Endothelial cell of umbilical vein (primary cell): ENCODE results near the gene MACROD2. TPM values are rescaled to one million over a fixed set of nuclear protein-coding genes. Genes with fewer than 3 reads are reported as not detected.

Source experiments
- BruUV-seq: library from RNA; stranded (reverse); fragments of 400-500 nt; replicated peaks from 2 replicates; lab custom pipeline; 2021; lab: Mats Ljungman, UMichigan
- CTCF ChIA-PET: fragments of 300-600, 350-600 bp; sonication (Branson Sonifier 250); formaldehyde crosslinking; loops from one replicate; lab custom pipeline; 2021; ENCODE audit warnings: antibody characterized with exemption, inconsistent platforms; lab: Charles Lee
- POLR2A ChIA-PET: fragments of 300-600, 350-600 bp; sonication (Branson Sonifier 250); formaldehyde crosslinking; loops from one replicate; lab custom pipeline; 2021; ENCODE audit warnings: antibody characterized with exemption, inconsistent platforms; lab: Charles Lee
- DNase-seq: peaks from one replicate; pipeline ENCODE4 v3.0.0-alpha.2; 2011; ENCODE audit warnings: low read depth, low spot score
- FAIRE-seq: peaks from 2 replicates; lab custom pipeline; 2011; peaks lifted over from hg19 to GRCh38; lab: Jason Lieb, UNC
- H2AFZ ChIP-seq: 2 replicates; pipeline ENCODE4 v1.6.0; 2012; ENCODE audit warnings: low read depth, low read length, control low read depth, inconsistent platforms
- H3K27ac ChIP-seq: 2 replicates; pipeline ENCODE4 v1.5.1; 2011; ENCODE audit warnings: low read depth, mild to moderate bottlenecking, control low read depth, low read length, moderate library complexity; ENCODE audit not compliant: insufficient read depth
- H3K27me3 ChIP-seq, 2 experiments: 2 replicates each; pipeline versions ENCODE4 v1.6.0 to v1.6.1; 2011; ENCODE audit warnings: low read length in 2 of 2, mixed read lengths in 1 of 2; ENCODE audit not compliant: control insufficient read depth in 2 of 2, insufficient read depth in 2 of 2
- H3K36me3 ChIP-seq, 2 experiments: 2 replicates in 1 of 2; 3 replicates in 1 of 2; pipeline ENCODE4 v1.5.1; 2011; ENCODE audit warnings: low read length in 2 of 2, mild to moderate bottlenecking in 1 of 2, moderate library complexity in 1 of 2; ENCODE audit not compliant: control insufficient read depth in 2 of 2, insufficient read depth in 2 of 2; ENCODE audit errors: extremely low read depth in 1 of 2
- H3K4me1 ChIP-seq: 3 replicates; pipeline ENCODE4 v1.5.1; 2011; ENCODE audit warnings: mild to moderate bottlenecking, low read length; ENCODE audit not compliant: control insufficient read depth, insufficient read depth; ENCODE audit errors: extremely low read depth
- H3K4me2 ChIP-seq: 2 replicates; pipeline ENCODE4 v1.6.1; 2011; ENCODE audit warnings: low read length, control low read depth, mixed read lengths; ENCODE audit not compliant: insufficient read depth
- H3K4me3 ChIP-seq, 3 experiments: fragments of 200-600 bp in 1 of 3; sonication (generic), shearing (Covaris generic) in 1 of 3; replicated peaks in 1 of 3; 2 replicates each; pipeline ENCODE4 v1.5.1; 2011 to 2016; ENCODE audit warnings: control low read depth in 3 of 3, low read length in 3 of 3, mild to moderate bottlenecking in 2 of 3, inconsistent platforms in 1 of 3, low read depth in 1 of 3, moderate library complexity in 1 of 3; ENCODE audit not compliant: insufficient read depth in 1 of 3
- H3K79me2 ChIP-seq: 2 replicates; pipeline ENCODE4 v1.6.0; 2012; ENCODE audit warnings: low read length, inconsistent platforms; ENCODE audit not compliant: control insufficient read depth, insufficient read depth
- H3K9ac ChIP-seq: replicated peaks from 2 replicates; pipeline ENCODE3; 2011; ENCODE audit warnings: low read length, control low read depth; ENCODE audit not compliant: insufficient read depth; ENCODE audit errors: extremely low read depth
- H3K9me1 ChIP-seq: replicated peaks from 3 replicates; pipeline ENCODE4 v1.6.0; 2011; ENCODE audit warnings: mild to moderate bottlenecking, low read length; ENCODE audit not compliant: control insufficient read depth, insufficient read depth; ENCODE audit errors: extremely low read depth
- H3K9me3 ChIP-seq: replicated peaks from 2 replicates; pipeline ENCODE4 v1.5.1; 2012; ENCODE audit warnings: low read length, inconsistent platforms; ENCODE audit not compliant: control insufficient read depth, insufficient read depth
- H4K20me1 ChIP-seq: replicated peaks from 2 replicates; pipeline ENCODE3; 2011; ENCODE audit warnings: mild to moderate bottlenecking, low read length; ENCODE audit not compliant: control insufficient read depth, insufficient read depth; ENCODE audit errors: extremely low read depth
- EZH2 ChIP-seq: IDR thresholded peaks from 2 replicates; pipeline ENCODE4 v1.6.1; 2012; ENCODE audit warnings: borderline replicate concordance, low read depth, mild to moderate bottlenecking, moderate library complexity, low read length, inconsistent platforms; ENCODE audit not compliant: severe bottlenecking
- FOS ChIP-seq: IDR thresholded peaks from 2 replicates; pipeline ENCODE4 v1.6.1; 2011; ENCODE audit warnings: mild to moderate bottlenecking, low read length, moderate library complexity, borderline replicate concordance; ENCODE audit not compliant: insufficient read depth
- JUN ChIP-seq: IDR thresholded peaks from 2 replicates; pipeline ENCODE4 v1.6.1; 2011; ENCODE audit warnings: borderline replicate concordance, low read depth; ENCODE audit not compliant: insufficient read length, insufficient read depth
- MYC ChIP-seq: IDR thresholded peaks from one replicate; pipeline ENCODE4 v1.6.1; 2011; ENCODE audit warnings: mild to moderate bottlenecking, low read depth, low read length
- POLR2A ChIP-seq: IDR thresholded peaks from 2 replicates; pipeline ENCODE4 v1.6.1; 2012; ENCODE audit warnings: low read depth, mild to moderate bottlenecking, control low read depth, low read length
- POLR2AphosphoS5 ChIP-seq: IDR thresholded peaks from 2 replicates; pipeline ENCODE4 v1.6.1; 2012; ENCODE audit warnings: low read depth, mild to moderate bottlenecking, control low read depth, low read length, moderate library complexity; ENCODE audit not compliant: insufficient read depth
- dilution Hi-C: fragments of 300-500 bp; cut with MboI; formaldehyde crosslinking; loops from one replicate; pipeline ENCODE4 v1.15.0; 2019; ENCODE audit warnings: low sequenced_read_pairs; ENCODE audit not compliant: extremely low pct_ligation_motif_present
- intact Hi-C: fragments of 100-400 bp; cut with micrococcal nuclease; formaldehyde crosslinking; loops from one replicate; pipeline ENCODE4 v1.10.0; 2022
- polyA plus RNA-seq, 4 experiments: library from polyadenylated mRNA; depleted of rRNA in 3 of 4; stranded (reverse) in 3 of 4; unstranded in 1 of 4; fragments of >200 nt; gene quantifications; 2 replicates each; pipeline versions ENCODE4 v1.2.1 to v1.2.3, GENCODE V29; 2011 to 2012; ENCODE audit warnings: missing spikeins in 1 of 4
- total RNA-seq: library from RNA; stranded (reverse); gene quantifications from 2 replicates; pipeline ENCODE4 v1.2.3, GENCODE V29; 2021
- TF ChIP-seq, protein P1 (sequence below): IDR thresholded peaks from 2 replicates; pipeline ENCODE4 v1.6.1; 2011; ENCODE audit not compliant: insufficient read depth, insufficient read length
- TF ChIP-seq, protein P2 (sequence below), 2 donors: IDR thresholded peaks; 1 replicate in 1 of 2; 2 replicates in 1 of 2; pipeline ENCODE4 v1.5.1; 2011; ENCODE audit warnings: low read length in 2 of 2, mild to moderate bottlenecking in 2 of 2, moderate library complexity in 2 of 2, control low read depth in 1 of 2, inconsistent platforms in 1 of 2, low read depth in 1 of 2; ENCODE audit not compliant: insufficient read depth in 1 of 2; ENCODE audit errors: extremely low read depth in 1 of 2

MACROD2 gene
- total and polyA plus RNA-seq, 2 donors (not counting 3 experiments of a cell fraction or from before 2014, with no cell fraction given) = 0.11 to 0.73 TPM

DNA sequence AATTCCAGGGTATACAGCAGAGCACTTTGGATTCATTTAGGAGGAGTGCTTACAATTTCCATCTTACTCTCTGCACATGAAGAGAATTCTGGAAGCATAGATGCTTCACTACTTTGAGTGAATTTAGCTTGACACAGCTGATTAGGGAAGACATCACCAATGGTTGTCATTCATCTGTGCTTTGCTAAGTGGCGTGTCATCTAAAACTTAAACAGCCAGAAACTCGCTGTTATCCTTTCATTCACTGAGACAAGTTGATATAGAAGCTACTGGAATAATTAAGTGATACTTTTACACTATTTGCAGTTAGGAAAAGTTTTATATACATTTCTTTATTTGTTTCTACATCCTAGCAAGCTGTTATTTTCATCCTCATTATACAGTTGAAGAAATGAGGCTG is 977.4 kb downstream of the MACROD2 start:
- BruUV-seq = no TSS peak
- Histone ChIP-seq H3K4me2 (no peak overlapping the region), H3K9me1 (no peaks in the 10 kb centered on the region), H3K4me1 (no peaks in the 10 kb centered on the region), H2AFZ (no peak overlapping the region), H3K79me2 (no peaks in the 10 kb centered on the region), H3K27me3 (no peaks in the 10 kb centered on the region), H3K9ac (no peak overlapping the region), H3K4me3 (no peak overlapping the region), H4K20me1 (no peaks in the 10 kb centered on the region), H3K36me3 (no peaks in the 10 kb centered on the region), H3K27ac (no peak overlapping the region), H3K9me3 (no peaks in the 10 kb centered on the region)
- FAIRE-seq (no peak), DNase-seq (no peak)
- intact Hi-C loops = no loop called here
- POLR2A ChIA-PET = no interaction called here
- CTCF ChIA-PET = no interaction called here
- TF ChIP-seq, protein P1, sequence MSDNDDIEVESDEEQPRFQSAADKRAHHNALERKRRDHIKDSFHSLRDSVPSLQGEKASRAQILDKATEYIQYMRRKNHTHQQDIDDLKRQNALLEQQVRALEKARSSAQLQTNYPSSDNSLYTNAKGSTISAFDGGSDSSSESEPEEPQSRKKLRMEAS = no peak
- TF ChIP-seq POLR2A (no peak), EZH2 (no peak), FOS (no peak), POLR2AphosphoS5 (no peak), JUN (no peak), MYC (no peak)
- TF ChIP-seq, protein P2, sequence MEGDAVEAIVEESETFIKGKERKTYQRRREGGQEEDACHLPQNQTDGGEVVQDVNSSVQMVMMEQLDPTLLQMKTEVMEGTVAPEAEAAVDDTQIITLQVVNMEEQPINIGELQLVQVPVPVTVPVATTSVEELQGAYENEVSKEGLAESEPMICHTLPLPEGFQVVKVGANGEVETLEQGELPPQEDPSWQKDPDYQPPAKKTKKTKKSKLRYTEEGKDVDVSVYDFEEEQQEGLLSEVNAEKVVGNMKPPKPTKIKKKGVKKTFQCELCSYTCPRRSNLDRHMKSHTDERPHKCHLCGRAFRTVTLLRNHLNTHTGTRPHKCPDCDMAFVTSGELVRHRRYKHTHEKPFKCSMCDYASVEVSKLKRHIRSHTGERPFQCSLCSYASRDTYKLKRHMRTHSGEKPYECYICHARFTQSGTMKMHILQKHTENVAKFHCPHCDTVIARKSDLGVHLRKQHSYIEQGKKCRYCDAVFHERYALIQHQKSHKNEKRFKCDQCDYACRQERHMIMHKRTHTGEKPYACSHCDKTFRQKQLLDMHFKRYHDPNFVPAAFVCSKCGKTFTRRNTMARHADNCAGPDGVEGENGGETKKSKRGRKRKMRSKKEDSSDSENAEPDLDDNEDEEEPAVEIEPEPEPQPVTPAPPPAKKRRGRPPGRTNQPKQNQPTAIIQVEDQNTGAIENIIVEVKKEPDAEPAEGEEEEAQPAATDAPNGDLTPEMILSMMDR (IDR thresholded peaks at IDR 0.05; ENCODE audit: extremely low read depth in 1 of 2, insufficient read depth in 1 of 2, low read depth in 1 of 2, low read length in 2 of 2) = no peak
- dilution Hi-C loops = no loop called here
